HG03432 (cell line): ENCODE measurements around the gene DBF4.
"Not testable (repeated sequence)": the region's sequence is repeated elsewhere in the genome, so short reads cannot be mapped to it uniquely, and the experiment has no call there.

ENCODE experiments used
- ATAC-seq: cut with Tn5 transposase; IDR thresholded peaks from one replicate; pipeline ENCODE4 v1.9.1; 2021; ENCODE audit warnings: mild to moderate bottlenecking, moderate library complexity; ENCODE audit not compliant: unreplicated experiment

DBF4 gene, protein sequence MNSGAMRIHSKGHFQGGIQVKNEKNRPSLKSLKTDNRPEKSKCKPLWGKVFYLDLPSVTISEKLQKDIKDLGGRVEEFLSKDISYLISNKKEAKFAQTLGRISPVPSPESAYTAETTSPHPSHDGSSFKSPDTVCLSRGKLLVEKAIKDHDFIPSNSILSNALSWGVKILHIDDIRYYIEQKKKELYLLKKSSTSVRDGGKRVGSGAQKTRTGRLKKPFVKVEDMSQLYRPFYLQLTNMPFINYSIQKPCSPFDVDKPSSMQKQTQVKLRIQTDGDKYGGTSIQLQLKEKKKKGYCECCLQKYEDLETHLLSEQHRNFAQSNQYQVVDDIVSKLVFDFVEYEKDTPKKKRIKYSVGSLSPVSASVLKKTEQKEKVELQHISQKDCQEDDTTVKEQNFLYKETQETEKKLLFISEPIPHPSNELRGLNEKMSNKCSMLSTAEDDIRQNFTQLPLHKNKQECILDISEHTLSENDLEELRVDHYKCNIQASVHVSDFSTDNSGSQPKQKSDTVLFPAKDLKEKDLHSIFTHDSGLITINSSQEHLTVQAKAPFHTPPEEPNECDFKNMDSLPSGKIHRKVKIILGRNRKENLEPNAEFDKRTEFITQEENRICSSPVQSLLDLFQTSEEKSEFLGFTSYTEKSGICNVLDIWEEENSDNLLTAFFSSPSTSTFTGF

DNA sequence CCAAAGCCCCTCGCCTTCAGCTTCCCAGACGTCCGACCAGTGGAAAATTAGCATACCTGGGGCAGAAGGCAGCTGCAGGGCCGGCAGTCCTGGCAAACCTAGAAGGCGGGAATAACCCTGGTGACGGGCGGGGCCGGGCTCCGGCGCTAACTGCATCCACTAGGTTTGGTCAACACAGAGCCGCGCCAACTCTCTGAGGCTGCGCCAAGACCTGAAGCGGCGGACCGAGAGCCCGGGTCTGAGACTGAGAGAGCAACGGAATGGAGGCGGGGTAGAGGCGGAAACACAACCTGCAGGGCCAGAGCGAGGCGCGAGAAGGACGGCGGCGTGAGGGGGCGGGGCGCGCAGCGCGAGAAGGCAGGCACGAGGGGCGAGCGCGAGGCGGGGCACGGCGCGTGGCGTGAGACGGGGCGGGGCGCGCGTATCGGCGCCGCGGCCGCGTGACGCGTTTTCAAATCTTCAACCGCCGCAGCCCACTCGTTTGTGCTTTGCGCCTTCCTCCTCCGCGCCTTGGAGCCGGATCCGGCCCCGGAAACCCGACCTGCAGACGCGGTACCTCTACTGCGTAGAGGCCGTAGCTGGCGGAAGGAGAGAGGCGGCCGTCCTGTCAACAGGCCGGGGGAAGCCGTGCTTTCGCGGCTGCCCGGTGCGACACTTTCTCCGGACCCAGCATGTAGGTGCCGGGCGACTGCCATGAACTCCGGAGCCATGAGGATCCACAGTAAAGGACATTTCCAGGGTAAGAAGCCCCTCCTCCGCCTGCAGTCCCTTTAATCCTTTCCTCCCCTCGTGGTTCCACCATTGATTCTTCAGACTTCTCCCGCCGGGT is at the start of gene DBF4, which contains the start of gene SLC25A40:
TSS of gene DBF4 (plus strand) at position 454 of the 829 bp plus-strand sequence. CDS start at position 694, 240 bp downstream.
TSS of gene SLC25A40 (minus strand) at position 321 of the 829 bp plus-strand sequence. CDS start 17,633 bp downstream, outside the sequence.
- peak; percentile 93 for ATAC-seq

DNA sequence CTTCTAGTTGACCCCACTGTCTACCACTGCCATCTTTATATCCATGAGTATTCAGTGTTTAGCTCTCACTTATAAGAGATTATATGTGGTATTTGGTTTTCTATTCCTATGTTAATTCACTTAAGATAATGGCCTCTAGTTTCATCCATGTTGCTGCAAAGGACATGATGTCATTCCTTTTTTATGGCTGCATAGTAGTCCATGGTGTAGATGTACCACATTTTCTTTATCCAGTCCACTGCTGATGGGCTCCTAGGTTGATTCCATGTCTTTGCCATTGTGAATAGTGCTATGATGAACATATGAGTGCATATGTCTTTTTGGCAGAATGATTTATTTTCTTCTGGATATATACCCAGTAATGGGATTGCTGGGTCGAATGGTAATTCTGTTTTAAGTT is 47.9 kb upstream of the DBF4 start:
- ATAC-seq: not testable (repeated sequence)

DNA sequence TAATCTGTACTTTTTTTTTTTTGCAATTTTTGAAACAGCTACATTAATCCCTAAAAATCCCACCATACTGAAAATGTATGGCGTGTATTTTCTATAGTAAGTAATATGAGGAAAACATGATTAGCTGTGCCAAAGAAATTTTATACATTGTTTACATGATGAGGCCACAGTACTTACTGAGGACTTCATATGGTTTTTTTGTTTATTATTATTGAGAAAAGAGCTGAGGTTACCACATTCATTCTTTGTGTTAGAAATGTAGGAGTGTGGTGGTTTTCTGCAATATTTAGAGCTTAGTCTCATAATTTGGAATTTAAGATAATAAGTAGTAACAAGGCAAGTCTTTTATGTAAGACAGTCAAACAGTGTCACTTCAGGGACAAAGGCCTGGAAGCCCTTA is 45.2 kb upstream of the DBF4 start:
- no peak for ATAC-seq

DNA sequence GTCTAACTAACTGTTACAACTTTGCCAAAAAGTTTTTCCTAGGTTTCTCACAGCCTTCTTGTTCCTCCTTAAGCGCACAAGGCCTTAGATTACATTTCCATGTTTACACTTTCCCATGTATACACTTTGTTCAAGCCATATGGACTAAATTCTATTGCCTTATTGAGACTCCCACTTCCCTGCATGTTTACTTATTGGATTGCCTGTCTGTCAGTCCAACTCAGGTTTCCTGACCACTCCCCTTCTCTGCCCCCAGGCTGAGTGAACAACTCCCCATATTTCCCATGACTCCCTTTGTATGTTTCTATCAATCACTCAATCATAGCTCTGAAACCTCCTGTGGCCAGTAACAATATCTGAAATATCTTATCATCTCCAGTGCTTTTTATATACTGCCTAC is 43.2 kb upstream of the DBF4 start:
- ATAC-seq: no peak

DNA sequence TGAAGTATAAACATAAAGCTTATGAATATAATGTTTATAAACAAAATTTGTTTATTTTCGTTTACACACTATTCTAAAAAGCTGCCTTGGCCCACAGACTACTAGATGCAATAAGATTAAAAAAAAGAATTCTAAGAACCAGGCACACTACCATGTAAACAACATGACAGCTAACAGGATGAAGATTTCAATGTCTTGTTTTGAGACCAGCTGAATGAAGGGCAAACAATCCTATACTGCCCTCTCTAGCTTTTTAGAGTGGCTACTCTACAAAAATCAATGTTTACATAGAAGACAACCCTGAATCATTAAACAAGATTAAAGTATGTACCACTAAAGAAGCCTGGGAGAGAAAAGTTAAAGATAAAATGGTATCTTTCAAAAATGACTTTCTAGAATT is 38.7 kb upstream of the DBF4 start:
- no peak for ATAC-seq

DNA sequence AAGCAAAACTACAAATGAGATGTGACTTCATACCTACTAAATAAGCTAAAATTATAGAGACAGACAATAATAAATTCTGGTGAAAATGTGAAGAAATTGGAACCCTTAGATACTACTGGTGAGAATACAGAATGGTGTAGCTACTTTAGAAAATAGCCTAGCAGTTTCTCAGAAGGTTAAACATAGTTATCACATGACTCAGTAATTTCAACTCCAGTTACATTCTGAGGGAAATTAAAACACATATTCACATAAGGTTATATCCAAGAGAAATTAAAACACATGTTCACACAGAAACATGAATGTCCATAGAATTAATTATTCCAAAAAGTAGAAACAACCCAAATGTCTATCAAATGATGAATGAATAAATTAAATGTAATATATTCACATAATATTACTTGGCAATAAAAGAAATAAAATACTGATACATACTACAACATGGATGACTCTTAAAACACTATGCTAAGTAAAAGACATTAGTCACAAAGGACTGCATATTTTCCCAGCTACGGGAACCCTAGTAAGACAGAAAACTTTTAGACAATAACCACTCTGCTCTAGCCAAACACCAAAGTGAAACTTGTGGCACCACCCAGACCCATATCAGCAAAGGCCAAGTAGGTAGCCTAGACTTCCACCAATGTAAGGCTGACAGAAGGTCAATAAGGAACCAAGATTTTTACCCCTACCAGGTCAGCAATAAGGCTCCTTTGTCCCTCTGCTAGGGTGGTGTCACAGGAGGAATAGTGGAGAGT is 25.3 kb upstream of the DBF4 start:
- peak; percentile 35 for ATAC-seq

DNA sequence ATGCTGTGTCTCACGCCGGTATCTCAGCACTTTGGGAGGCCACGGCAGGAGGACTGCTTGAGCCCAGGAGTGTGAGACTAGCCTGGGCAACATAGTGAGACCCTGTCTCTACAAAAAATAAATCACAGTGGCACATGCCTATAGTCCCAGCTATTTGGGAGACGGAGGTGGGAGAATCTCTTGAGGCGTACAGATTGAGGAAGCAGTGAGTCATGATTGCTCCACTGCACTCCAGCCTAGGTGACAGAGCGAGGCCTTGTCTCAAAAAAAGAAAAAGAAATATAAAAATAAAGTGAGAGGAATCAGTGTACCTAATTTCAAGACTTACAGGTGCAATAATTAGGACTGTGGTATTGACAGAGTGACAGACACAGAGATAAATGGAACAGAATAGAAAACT is 24.0 kb upstream of the DBF4 start:
- no peak for ATAC-seq

DNA sequence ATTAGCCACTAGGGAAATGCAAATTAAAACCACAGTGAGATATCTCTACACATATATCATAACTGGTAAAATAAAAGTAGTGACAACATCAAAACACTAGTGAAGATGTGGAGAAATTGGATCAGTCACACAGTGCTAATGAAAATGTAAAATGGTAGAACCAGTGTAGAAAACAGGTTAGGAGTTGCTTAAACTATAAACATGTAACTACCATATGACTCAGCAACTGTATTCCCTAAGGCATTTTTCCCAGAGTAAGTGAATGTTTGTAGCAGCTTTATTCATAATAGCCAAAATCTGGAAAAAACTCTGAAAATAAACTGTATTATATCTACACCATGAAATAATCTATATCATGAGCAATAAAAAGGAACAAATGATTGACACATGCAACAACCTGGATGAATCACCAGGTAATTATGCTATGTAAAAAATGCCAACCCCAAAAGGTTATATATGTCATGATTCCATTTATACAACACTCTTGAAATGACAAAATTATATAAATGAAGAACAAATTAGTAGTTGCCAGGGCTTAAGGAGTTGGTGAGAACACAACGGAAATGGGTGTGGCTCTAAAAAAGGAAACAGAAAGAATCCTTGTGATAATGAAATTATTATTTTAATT is 22.9 kb upstream of the DBF4 start:
- no peak for ATAC-seq

DNA sequence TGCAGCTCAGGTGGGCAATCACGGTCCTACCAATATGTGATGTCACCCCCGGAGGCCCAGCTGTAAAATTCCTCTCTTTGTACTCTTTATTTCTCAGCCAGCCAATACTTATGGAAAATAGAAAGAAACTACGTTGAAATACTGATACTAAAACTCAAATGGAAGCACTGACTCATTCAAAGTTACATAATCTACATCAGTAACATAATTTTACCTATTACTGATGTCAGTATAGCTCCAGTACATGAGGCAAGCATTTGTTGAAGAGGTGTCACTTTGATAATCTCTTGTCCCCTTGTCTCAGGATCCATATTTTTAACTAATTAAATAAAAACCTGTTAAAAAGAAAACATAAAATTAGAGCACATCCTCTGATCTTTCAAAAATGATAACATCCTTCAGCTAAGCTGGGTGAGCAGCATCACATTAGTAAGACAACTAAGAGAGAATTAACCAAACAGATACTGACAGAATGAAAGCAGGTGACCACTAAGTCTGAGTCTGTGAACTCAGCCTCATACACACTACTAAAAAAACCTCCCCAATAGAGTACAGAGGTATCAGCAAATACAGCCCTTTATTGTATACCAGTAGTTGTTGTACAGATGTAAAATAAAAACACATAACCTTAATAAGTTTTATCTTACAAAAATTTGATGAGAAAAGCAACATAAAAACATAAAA is 17.7 kb upstream of the DBF4 start:
- no peak for ATAC-seq

DNA sequence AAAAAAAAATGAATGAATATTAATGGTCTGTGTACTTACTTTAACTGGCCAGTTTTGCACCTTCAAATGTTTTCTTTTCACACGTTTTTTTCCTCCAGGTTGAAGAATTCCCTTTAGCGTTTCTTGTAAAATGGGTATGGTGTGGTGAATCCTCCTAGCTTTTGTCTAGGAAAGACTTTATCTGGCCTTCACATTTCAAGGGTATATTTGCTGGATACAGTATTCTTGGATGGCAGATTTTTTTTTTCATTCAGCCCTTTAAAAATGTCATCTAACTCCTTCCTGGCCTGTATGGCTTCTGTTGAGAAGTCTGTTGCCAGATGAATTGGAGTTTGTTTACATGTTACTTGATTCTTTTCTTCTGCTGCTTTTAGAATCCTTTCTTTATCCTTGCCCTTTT is 10.2 kb upstream of the DBF4 start:
- no peak for ATAC-seq

DNA sequence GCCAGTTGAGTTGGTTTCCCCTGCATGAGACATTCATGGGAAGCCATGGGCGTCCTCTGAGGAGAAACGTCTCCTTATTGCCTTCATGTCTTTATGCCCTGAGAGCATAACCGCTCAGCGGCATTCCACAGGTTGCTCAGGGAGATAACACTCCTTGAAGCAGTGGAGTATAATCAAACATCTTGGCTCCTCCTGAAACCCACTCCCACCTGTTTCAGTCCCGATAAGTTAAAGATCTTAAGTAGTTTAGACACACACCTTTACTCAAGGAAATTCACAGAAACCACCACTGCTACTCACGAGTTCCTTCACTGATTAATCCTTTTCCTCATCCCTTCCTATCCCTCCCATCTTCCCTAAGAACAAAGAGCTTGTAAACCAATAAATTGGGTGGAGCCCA is 9.8 kb upstream of the DBF4 start:
- ATAC-seq: not testable (repeated sequence)

DNA sequence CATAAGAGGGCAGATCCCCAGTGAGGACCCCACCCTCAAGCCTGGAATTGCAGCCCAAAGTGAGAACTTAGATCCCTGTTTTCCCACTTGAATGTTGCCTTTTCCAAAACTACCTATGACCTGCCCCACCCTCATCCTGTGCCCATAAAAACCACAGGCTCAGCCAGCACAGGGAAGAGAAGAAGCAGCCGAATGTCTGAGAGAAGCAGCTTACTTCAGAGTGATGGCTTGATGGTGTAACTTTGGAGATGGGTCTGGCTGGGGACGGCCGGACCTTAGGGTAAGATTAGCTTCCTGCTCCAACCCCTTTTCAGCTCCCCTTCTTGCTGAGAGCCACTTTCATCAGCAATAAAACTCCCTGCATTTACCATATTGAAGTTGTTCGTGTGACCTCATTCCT is 5.8 kb upstream of the DBF4 start:
- ATAC-seq: no peak

DNA sequence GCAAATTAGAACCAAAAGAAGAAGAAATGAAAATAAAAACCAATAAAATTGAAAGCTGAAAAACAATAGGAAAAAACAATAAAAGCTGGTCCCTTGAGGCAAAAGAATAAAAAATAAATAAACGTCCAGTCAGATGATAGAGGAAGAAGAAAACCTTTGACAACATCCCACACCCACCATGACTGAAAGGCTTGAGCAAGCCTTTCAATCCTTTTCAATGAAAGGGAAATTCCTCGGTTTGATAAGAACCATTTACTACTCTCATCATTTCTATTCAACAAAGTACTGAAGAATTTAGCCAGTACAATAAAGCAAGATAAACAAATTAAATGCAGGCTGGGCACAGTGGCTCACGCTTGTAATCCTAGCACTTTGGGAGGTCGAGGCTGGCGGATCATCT is 3.9 kb upstream of the DBF4 start:
- ATAC-seq: no peak

DNA sequence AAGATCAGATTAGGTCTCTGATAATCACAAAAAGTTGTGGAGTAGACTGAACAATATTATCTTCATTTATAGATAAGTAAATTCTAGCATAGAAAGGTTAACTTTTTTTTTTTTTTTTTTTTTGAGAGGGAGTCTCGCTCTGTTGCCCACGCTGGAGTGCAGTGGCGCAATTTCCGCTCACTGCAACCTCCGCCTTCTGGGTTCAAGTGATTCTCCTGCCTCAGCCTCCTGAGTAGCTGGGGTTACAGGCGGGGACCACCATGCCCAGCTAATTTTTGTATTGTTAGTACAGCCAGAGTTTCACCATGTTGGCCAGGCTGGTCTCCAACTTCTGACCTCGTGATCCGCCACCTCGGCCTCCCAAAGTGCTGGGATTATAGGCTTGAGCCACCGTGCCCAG is 3.0 kb upstream of the DBF4 start:
- ATAC-seq: not testable (repeated sequence)

DNA sequence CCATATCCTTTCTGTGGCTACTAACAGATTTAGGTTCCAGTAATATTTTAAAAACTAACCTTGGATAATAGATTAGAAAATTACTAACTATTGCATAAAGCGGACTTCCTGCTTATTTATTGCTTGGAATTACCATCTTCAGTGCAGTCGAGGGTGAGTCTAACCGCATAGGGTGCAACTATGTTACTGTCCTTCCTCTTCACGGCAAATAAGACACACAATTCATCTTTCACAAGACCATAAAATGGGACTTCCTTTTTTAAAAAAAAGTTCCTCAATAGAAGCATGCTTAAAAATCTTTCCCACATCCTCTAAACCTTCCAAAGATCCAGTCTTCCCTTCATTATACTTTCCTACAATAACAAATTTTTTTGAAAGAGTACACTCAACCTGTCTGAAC is 2.2 kb upstream of the DBF4 start:
- no peak for ATAC-seq

DNA sequence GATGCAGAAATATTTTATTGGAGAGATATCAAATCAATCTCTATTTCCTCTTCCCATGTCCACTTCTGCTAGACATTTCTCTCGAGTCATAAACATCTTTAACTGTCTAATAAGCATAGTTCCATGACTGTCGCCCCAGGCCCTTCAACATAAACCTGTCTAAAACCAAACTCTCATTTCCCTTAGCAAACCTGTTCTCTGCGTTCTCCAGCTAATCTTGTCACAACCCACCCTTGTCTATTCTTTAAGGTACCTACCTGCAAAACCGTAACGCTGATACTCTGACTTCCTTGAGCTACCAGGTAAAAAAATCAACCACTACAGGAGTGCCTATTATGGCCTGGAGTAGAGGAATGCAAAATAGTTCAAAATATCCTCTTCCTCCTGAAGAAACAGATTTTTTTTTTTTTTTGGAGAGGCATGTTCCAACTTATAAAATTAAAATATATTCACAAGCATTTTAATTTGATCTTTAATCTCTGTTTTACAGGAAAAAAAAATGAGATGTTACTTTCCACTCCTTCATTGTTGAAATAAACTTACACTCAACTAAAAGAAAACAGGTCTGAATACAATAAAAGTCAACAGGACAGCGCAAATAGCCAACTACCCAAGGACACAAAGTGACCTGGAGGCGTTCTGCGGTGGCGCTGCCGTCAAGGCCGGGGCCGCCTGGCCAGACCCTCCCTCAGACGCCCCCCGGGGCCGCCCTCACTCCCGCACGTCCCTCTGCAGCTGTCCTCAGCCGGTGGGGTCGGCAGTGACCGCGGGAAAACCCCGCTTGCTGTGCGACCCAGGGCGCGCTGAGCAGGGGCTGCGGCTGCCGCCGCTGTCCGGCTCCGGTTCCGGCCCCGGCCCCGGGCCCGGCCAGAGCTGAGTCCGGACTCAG is 898 bp upstream of the DBF4 start:
- ATAC-seq: peak; percentile 27

DNA sequence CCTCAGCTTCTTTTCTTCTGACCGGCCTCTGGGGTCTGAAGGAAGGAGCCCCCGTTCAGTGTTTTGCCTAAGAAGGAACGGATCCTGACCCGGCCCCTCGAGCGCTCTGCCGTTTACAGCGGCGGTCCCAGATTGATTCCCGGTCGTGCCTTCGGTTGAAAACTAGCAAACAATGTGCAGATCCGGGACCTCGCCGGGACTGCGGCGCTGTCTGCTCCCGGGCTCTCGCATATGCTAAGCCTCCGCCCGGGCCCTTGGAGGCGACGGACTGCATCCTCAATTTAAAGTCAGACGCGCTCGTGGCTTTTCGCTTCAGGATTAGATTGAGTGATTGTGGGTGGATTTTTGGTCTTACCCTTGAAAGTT is 559 bp downstream of the DBF4 start:
- ATAC-seq: peak; percentile 5

DNA sequence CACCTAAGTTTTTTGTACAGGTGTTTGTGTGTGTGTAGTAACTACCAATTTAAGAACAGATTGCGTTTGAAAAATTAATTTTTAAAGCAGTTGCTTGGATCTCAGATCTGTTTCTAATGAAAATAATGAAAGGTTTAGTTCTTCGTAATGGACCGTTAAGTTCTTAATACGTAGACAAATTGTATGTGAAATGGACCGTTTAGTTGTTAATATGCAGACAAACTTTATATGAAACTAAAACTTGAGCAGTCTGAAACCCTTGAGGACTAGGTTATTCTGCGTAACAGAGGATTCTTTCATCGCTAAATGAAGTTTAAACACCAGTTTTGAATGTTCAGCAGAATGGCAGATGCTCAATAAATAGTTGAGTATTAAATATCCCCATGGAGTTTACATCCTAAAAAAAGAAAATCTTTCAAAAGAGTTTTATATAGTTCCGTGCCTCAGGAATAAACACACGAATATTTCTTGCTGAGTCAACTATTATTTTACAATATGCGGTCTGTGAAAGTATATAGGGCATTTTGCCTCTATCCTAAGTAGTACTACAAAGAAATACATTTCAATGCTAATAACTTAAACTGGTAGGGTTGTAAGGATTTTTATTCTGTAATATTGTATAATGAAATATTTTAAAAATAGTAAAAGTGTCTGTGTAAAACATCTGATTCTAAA is 1.2 kb downstream of the DBF4 start:
- no peak for ATAC-seq
